ENCODE results near the gene SORCS3.

SORCS3 gene

GRCh38 chr10:104850023-104850422, 208.9 kb downstream of the SORCS3 start:
- TF ChIP-seq, protein P1, sequence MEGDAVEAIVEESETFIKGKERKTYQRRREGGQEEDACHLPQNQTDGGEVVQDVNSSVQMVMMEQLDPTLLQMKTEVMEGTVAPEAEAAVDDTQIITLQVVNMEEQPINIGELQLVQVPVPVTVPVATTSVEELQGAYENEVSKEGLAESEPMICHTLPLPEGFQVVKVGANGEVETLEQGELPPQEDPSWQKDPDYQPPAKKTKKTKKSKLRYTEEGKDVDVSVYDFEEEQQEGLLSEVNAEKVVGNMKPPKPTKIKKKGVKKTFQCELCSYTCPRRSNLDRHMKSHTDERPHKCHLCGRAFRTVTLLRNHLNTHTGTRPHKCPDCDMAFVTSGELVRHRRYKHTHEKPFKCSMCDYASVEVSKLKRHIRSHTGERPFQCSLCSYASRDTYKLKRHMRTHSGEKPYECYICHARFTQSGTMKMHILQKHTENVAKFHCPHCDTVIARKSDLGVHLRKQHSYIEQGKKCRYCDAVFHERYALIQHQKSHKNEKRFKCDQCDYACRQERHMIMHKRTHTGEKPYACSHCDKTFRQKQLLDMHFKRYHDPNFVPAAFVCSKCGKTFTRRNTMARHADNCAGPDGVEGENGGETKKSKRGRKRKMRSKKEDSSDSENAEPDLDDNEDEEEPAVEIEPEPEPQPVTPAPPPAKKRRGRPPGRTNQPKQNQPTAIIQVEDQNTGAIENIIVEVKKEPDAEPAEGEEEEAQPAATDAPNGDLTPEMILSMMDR (IDR thresholded peaks at IDR 0.05; ENCODE audit: low read length, missing control alignments): no peak
- H3K4me3 ChIP-seq (replicated peaks; ENCODE audit: low read depth, low read length): no peak overlapping the region
- no peak for DNase-seq (ENCODE audit: low read depth)

DNA sequence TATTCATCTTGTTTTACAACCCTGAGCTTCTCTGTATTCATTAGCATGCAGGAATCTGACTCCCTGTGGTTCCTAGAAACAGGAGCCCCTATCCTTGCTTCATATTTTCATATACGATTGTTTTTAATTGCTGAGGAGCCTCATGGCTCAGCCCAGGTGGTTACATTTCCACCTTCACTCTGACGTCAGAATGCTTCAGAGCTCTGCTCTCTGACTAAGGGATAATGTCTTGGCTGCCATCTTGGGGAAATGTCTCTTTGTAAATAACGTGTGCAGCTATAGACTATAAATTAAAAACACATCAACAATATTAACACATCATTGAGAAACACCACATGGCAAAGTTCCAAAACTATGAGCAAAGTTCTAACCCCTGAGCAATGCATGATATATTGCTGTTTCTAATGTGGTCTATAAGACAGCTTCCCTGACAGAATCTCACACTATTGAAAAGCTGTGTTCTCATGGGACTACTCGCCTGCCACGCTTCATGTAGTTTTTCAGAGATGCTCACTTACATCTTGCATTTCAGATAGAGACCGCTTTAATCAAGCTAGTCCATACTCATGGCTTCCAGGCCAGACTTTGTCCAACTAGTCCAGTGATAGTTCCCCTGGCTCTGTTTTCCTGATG, 227.0 kb downstream of the SORCS3 start:
- TF ChIP-seq, protein P1 (IDR thresholded peaks at IDR 0.05; ENCODE audit: low read length, missing control alignments): no peak
- DNase-seq (ENCODE audit: low read depth): no peak
- H3K4me3 ChIP-seq (replicated peaks; ENCODE audit: low read depth, low read length): no peak overlapping the region

- DNase-seq (ENCODE audit: low read depth): no peak
- no peak overlapping the region for H3K4me3 ChIP-seq (replicated peaks; ENCODE audit: low read depth, low read length)
- TF ChIP-seq, protein P1 (IDR thresholded peaks at IDR 0.05; ENCODE audit: low read length, missing control alignments): no peak
Observed at GRCh38 chr10:104872691-104873090, 231.6 kb downstream of the SORCS3 start.

GRCh38 chr10:104873161-104873560, 232.1 kb downstream of the SORCS3 start:
- TF ChIP-seq, protein P1 (IDR thresholded peaks at IDR 0.05; ENCODE audit: low read length, missing control alignments): no peak
- no peak for DNase-seq (ENCODE audit: low read depth)
- no peak overlapping the region for H3K4me3 ChIP-seq (replicated peaks; ENCODE audit: low read depth, low read length)

GRCh38 chr10:104875561-104875960, 234.5 kb downstream of the SORCS3 start:
- no peak overlapping the region for H3K4me3 ChIP-seq (replicated peaks; ENCODE audit: low read depth, low read length)
- no peak for DNase-seq (ENCODE audit: low read depth)
- TF ChIP-seq, protein P1 (IDR thresholded peaks at IDR 0.05; ENCODE audit: low read length, missing control alignments): no peak

DNA sequence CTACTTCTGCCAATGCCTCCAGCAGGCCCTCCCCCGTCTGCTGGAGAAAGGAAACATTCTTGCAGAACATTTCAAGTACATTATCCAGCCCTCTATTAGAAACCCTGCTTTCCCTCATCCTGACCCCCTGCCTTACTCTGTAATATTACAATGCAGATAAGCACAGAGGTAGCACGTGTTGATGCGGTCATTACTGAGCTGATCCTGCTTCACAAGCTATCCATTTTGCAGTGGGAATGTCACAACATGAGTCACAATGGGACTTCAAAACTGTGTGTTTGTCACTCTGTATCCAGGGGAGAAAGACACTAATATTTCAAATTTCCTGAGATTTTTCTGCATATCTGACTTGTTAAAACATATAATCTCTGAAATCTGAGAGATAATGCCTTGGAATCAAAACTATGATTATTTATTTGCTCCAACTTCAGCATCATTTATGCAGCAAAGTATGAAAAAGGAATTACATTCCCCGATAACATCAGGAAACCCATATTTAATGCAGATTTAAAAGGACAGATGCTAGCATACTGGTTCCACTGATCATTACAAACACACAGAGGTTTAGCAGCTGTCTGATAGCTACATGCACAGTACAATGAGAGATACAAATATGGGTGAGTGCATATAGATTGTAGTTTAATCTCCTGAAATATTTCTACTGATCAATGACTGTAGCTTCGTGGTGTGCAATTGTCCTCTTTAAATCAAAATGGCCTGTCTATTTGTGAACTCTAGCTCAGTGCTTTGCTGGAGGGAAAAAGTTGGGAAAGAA, 239.7 kb downstream of the SORCS3 start:
- TF ChIP-seq, protein P1 (IDR thresholded peaks at IDR 0.05; ENCODE audit: low read length, missing control alignments): no peak
- no peak for DNase-seq (ENCODE audit: low read depth)
- H3K4me3 ChIP-seq (replicated peaks; ENCODE audit: low read depth, low read length): no peak overlapping the region
